ENCODE data around the gene MAB21L4. TPM values are rescaled to one million over a fixed set of nuclear protein-coding genes. Genes with fewer than 3 reads are reported as not detected.

MAB21L4 gene
- total RNA-seq, 4 donors from 2014 or later, result not detected

DNA sequence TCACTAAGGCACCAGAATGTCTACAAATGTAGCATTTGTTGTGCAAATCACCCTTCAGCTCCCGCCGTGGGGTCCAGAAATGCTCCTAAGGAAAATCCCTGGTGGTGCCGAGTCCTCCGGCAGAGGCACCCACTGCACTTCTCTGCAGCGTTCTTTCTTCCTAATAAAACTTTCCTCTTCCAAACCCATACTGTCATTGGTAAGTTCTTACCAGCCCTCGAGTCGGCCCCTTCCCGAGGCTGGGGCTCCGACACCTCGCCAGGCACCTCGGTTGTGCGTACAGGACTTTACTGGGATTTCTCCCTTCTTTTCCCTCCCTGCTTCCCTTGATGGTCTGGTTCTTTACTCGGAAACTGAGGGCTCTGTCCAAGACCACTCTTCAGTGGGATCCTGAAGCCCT, 37.6 kb downstream of the MAB21L4 start:
- TF ChIP-seq, protein P1, sequence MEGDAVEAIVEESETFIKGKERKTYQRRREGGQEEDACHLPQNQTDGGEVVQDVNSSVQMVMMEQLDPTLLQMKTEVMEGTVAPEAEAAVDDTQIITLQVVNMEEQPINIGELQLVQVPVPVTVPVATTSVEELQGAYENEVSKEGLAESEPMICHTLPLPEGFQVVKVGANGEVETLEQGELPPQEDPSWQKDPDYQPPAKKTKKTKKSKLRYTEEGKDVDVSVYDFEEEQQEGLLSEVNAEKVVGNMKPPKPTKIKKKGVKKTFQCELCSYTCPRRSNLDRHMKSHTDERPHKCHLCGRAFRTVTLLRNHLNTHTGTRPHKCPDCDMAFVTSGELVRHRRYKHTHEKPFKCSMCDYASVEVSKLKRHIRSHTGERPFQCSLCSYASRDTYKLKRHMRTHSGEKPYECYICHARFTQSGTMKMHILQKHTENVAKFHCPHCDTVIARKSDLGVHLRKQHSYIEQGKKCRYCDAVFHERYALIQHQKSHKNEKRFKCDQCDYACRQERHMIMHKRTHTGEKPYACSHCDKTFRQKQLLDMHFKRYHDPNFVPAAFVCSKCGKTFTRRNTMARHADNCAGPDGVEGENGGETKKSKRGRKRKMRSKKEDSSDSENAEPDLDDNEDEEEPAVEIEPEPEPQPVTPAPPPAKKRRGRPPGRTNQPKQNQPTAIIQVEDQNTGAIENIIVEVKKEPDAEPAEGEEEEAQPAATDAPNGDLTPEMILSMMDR (IDR thresholded peaks at IDR 0.05), result no peak
- no peak for ATAC-seq (ENCODE audit: low FRiP score)
- DNase-seq (ENCODE audit: low spot score), result no peak

DNA sequence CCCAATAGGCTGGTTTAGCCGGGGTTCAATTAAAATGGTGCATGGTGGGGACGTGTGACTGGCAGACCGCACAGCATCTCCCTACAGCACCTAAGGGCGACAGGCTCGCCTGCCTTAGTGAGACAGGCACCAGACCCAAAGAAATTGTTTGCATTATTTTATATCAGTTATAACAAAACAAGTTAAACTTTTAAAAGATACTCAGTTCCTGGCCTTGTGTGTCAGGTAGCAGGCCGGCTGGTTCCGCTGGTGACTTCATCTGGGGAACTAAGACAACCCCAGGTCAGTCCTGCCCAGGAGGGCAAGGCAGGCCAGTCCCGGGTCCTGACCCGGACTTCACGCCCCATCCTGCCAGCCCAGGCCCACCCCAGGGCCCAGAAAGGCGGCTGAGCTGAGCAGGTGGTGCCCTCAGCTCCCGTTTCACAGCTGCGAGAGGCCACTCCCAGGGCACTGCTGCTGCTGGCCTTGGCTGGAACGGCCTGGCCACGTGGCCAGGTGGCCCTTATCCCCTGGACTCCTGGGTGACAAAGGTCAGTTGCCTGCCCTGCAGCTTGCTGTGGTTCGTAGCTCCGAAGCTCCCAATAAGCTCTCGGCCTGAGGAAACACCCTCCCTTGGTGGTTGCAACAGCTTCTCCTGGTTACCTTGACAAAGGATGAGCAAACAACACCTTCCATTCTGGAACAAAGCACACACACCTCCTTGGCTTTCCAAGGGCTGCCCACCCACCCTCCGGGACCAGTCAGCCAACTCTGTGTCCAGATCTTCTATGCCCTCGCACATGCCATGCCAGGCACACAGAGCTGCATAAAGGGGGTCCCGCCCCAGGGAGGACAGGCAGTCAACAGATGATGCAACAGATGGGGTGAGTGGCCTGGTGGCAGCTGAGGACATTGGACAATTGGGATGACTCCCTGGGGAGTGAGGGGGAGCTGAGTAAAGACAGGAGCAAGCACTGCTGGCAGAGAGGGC, 38.6 kb downstream of the MAB21L4 start:
- TF ChIP-seq, protein P1 (IDR thresholded peaks at IDR 0.05), result no peak
- ATAC-seq (ENCODE audit: low FRiP score) (no peak), DNase-seq (ENCODE audit: low spot score) (no peak)

DNA sequence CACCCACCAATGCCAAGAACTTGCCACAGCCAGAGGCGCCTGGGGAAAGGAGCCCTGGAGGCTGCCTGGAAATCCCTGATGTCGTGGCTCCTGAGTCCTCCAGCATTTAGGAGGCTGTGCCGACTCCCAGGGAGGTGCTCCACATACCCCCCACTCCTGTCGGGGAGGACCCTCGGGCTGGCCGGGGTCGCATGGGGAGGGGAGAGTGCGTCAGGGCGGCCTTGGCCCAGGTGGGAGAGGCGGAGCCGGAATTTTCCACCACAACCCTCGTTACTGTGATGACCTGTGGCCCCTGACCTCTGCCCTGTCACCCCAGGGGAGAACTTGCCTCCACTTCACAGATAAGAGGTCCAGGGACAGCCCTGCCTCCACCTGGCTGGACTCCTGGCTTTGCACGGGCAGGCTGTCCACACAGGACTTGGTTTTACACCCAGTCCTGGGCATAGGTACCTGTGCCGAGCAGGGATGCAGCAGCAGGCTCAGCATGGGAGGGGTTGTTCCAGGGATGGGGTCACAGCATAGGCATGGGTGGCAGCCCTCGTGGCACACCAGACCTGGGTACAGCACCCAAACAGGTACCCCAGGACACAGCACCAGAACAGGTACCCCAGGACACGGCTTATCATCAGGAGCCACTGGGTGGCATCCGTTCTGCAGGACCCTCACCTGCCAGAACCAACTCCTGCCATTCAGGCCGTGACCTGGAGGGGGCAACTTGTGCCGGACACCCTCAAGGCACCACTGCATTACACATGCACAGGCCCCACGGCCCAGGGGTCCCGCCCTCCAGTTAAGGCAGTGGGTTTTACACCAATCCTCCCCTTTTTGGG, 39.6 kb downstream of the MAB21L4 start:
- TF ChIP-seq, protein P1 (IDR thresholded peaks at IDR 0.05), result no peak
- DNase-seq (ENCODE audit: low spot score), result no peak
- no peak for ATAC-seq (ENCODE audit: low FRiP score)

DNA sequence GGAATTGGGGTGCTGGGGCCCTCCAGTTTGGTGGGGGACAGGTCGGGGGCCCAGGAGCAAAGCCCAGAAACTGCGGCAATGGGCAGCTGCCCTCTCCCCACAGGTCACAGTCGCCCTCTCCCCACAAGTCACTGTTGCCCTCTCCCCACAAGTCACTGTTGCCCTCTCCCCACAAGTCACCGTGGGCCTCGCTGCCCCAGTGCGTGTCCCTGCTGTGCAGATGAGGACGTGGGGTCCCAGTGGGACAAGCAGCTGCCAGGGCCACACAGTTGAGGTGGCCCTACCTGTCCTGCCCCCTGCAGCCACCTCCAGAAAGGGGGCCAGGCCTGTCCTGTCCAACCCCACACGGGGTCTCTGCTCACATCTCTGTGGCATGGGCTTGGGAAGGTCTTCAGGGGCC, 40.3 kb downstream of the MAB21L4 start:
- TF ChIP-seq, protein P1 (IDR thresholded peaks at IDR 0.05), result no peak
- DNase-seq (ENCODE audit: low spot score), result no peak
- no peak for ATAC-seq (ENCODE audit: low FRiP score)

DNA sequence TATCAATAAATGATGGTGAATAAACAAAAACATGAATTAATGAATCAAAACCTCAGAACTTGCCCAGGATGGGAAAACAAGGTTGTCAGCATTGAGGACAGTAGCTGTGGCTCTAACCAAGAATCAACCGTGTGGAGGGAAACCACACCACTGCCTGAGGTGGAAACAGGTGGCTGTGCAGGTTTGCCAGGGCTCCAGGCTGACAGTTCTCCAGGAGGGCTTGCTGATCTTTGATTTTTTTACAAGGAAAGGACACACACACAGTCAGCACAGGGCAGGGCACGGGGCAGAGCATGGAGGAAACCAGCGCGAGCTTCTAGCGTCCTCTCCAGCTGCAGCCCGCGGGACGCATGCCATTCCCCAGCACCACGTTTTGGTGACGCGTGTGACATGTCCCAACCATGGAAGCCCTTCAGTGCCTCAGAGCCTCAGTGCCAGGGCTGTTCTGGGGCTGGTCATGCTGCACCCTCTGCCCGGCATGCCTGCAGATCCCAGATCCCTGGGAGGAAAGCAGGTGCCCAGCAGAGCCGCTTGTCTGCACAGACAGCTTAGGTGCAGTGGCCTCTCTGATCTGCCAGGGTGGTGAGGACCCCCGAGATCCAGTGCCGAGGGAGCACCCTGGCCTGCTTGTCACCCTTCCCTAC, 43.2 kb downstream of the MAB21L4 start:
- TF ChIP-seq, protein P1 (IDR thresholded peaks at IDR 0.05), result no peak
- ATAC-seq (ENCODE audit: low FRiP score) (no peak), DNase-seq (ENCODE audit: low spot score) (no peak)

DNA sequence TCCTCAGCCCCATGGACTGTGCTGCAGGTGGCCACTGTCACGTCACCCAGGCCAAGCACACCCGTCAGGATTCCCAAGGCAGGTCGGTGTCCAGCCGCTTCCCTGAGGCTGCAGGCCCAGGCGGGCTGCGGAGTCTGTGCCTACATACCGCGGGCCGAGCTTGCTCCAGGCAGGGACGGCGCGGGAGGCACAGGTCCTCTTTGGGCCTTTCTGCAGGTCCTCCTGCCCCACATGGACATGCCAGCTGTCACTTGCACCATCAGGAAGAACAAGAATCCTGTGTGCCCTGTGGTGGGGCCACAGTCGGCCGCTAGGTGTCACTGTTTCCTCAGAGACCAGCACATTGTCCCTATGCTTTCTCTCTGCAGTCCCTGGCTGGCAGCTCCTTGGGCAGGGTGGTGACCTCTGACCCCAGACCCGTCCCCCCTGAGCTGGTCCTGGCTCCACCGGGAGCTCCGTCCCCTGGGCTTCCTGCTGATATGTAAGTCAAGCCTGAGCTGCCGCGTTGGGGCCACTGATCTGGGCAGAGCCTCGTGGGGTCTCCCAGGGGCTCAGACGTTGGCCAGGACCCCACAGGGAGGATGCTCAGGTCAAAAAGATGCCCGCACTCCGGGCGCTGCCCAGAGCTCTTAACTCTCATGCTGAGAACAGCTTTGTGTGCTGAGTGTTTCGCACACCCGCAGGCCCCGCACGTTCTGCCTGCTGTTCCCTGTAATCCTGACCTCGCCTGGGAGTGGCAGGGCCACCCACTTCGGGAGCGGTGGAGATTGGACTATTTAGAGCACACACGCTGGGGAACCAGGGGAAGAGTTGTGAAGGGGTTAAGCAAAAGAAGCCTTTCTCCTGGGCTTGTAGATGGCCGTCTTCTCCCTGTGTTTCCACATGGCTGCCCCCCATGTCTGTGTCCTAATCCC, 44.6 kb downstream of the MAB21L4 start:
- ATAC-seq (ENCODE audit: low FRiP score), result peak; percentile 86
- TF ChIP-seq, protein P1 (IDR thresholded peaks at IDR 0.05), result peak in 2 of 3 donors; percentile 46 to 58

More for the DNA sequence above, 44.6 kb downstream of the MAB21L4 start:
- DNase-seq (ENCODE audit: low spot score), result peak; percentile 93

Data from omental fat pad (tissue), 4 donors.